GM12878 (cell line): ENCODE measurements around the gene RPS6KA2. TPM values are rescaled to one million over a fixed set of nuclear protein-coding genes. Genes with fewer than 3 reads are reported as not detected.

ENCODE experiments used
- ATAC-seq: fragments of 200-7000 bp; cut with Tn5 transposase; 3 replicates; pipeline ENCODE4 v1.9.1; 2020; ENCODE audit warnings: mild to moderate bottlenecking, moderate library complexity
- BruUV-seq: library from RNA; stranded (reverse); fragments of 400-500 nt; replicated peaks from 2 replicates; lab custom pipeline; 2021; lab: Mats Ljungman, UMichigan
- CTCF ChIA-PET: fragments of 300-600 bp; sonication (Branson Sonifier 250); formaldehyde crosslinking; extraction: SDS; loops from one replicate; lab custom pipeline; 2021; ENCODE audit warnings: inconsistent platforms; lab: Yijun Ruan, JAX
- POLR2A ChIA-PET: fragments of 350-600 bp; formaldehyde crosslinking; extraction: SDS; loops from one replicate; lab custom pipeline; 2021; ENCODE audit warnings: inconsistent platforms; lab: Charles Lee
- RAD21 ChIA-PET: fragments of 300-600 bp; sonication (Branson Sonifier 250); formaldehyde crosslinking; loops from one replicate; lab custom pipeline; 2023; ENCODE audit warnings: antibody characterized with exemption; ENCODE audit not compliant: unreplicated experiment; lab: Charles Lee
- SMC1A ChIA-PET: fragments of 300-600 bp; sonication (Branson Sonifier 250); formaldehyde crosslinking; loops from one replicate; lab custom pipeline; 2023; ENCODE audit not compliant: unreplicated experiment, uncharacterized antibody; lab: Charles Lee
- DNase-seq: peaks from one replicate; pipeline ENCODE4 v3.0.0-alpha.2; 2011; ENCODE audit warnings: low read depth, low spot score
- FAIRE-seq: peaks from 3 replicates; lab custom pipeline; 2011; peaks lifted over from hg19 to GRCh38; lab: Jason Lieb, UNC
- H2AFZ ChIP-seq: 2 replicates; pipeline ENCODE4 v1.6.0; 2011; ENCODE audit warnings: low read depth, low read length, control low read depth; ENCODE audit not compliant: control insufficient read depth
- H3K27ac ChIP-seq: 2 replicates; pipeline ENCODE4 v1.5.1; 2011; ENCODE audit warnings: control low read depth; ENCODE audit not compliant: control insufficient read depth, insufficient read depth
- H3K27me3 ChIP-seq, 2 experiments: replicated peaks in 1 of 2; 2 replicates each; pipeline versions ENCODE4 v1.6.0 to v1.6.1; 2011; ENCODE audit warnings: low read length in 1 of 2; ENCODE audit not compliant: control insufficient read depth in 2 of 2, insufficient read depth in 2 of 2
- H3K36me3 ChIP-seq, 2 experiments: 2 replicates each; pipeline ENCODE4 v1.5.1; 2011; ENCODE audit warnings: low read length in 1 of 2; ENCODE audit not compliant: control insufficient read depth in 2 of 2, insufficient read depth in 2 of 2
- H3K4me1 ChIP-seq: 2 replicates; pipeline ENCODE4 v1.6.1; 2011; ENCODE audit warnings: mild to moderate bottlenecking, low read length, moderate library complexity, mixed read lengths; ENCODE audit not compliant: control insufficient read depth, insufficient read depth
- H3K4me2 ChIP-seq: 2 replicates; pipeline ENCODE4 v1.6.0; 2011; ENCODE audit warnings: control low read depth; ENCODE audit not compliant: control insufficient read depth, insufficient read depth
- H3K4me3 ChIP-seq: fragments of 200-600 bp; sonication (generic); 2 replicates; pipeline ENCODE4 v1.5.1; 2016
- H3K79me2 ChIP-seq: 2 replicates; pipeline ENCODE4 v1.6.0; 2011; ENCODE audit warnings: low read length; ENCODE audit not compliant: control insufficient read depth, insufficient read depth
- H3K9ac ChIP-seq: 2 replicates; pipeline ENCODE4 v1.8.0; 2011; ENCODE audit warnings: low read length, control low read depth, mixed read lengths; ENCODE audit not compliant: control insufficient read depth, insufficient read depth
- H3K9me3 ChIP-seq: replicated peaks from 3 replicates; pipeline ENCODE4 v1.5.1; 2011; ENCODE audit warnings: mild to moderate bottlenecking, low read length; ENCODE audit not compliant: control insufficient read depth, insufficient read depth
- H4K20me1 ChIP-seq: 2 replicates; pipeline ENCODE4 v1.6.0; 2011; ENCODE audit not compliant: control insufficient read depth, insufficient read depth
- ASH2L ChIP-seq: fragments of 300-600, 200-600 bp; sonication (generic); IDR thresholded peaks from 2 replicates; pipeline ENCODE4 v1.6.1; 2017; ENCODE audit warnings: low read depth, mild to moderate bottlenecking, borderline replicate concordance
- BHLHE40 ChIP-seq, 2 experiments: fragments of 450-650 bp in 1 of 2; IDR thresholded peaks; 2 replicates each; pipeline ENCODE4 v1.6.1; 2011 to 2017; ENCODE audit warnings: low read depth in 2 of 2, borderline replicate concordance in 1 of 2, improper control_type of control experiment in 1 of 2, low read length in 1 of 2, mild to moderate bottlenecking in 1 of 2
- E2F4 ChIP-seq: IDR thresholded peaks from 2 replicates; pipeline ENCODE4 v1.6.1; 2012; ENCODE audit warnings: low read depth, low read length, improper control_type of control experiment
- EED ChIP-seq: sonication (generic); IDR thresholded peaks from 2 replicates; pipeline ENCODE4 v1.6.1; 2016; ENCODE audit warnings: antibody characterized with exemption, low read depth
- GATAD2B ChIP-seq: fragments of 450-650 bp; conservative IDR thresholded peaks from 2 replicates; pipeline ENCODE4 v1.6.1; 2017; ENCODE audit warnings: low read depth, mild to moderate bottlenecking, moderate library complexity
- MYC ChIP-seq: IDR thresholded peaks from 2 replicates; pipeline ENCODE4 v1.6.1; 2011; ENCODE audit warnings: mild to moderate bottlenecking, low read length, moderate library complexity, inconsistent platforms; ENCODE audit not compliant: insufficient read depth, insufficient replicate concordance, insufficient read length, severe bottlenecking
- NKRF ChIP-seq: fragments of 450-650 bp; conservative IDR thresholded peaks from 2 replicates; pipeline ENCODE4 v1.6.1; 2017; ENCODE audit warnings: mild to moderate bottlenecking, moderate library complexity
- NR2C1 ChIP-seq: fragments of 450-650 bp; IDR thresholded peaks from 2 replicates; pipeline ENCODE4 v1.6.1; 2017; ENCODE audit warnings: antibody characterized with exemption, mild to moderate bottlenecking, moderate library complexity
- PML ChIP-seq: IDR thresholded peaks from 2 replicates; pipeline ENCODE4 v1.6.1; 2012; ENCODE audit warnings: low read length, inconsistent platforms
- POLR2AphosphoS2 ChIP-seq: IDR thresholded peaks from 2 replicates; pipeline ENCODE4 v1.6.1; 2011; ENCODE audit warnings: low read depth, mild to moderate bottlenecking, low read length, improper control_type of control experiment, moderate library complexity
- SIN3A ChIP-seq: IDR thresholded peaks from 2 replicates; pipeline ENCODE4 v1.6.1; 2012; ENCODE audit warnings: low read depth, low read length, improper control_type of control experiment
- SREBF1 ChIP-seq: IDR thresholded peaks from 2 replicates; pipeline ENCODE4 v1.6.1; 2012; ENCODE audit warnings: mild to moderate bottlenecking, low read length
- SREBF2 ChIP-seq: IDR thresholded peaks from 2 replicates; pipeline ENCODE4 v1.6.1; 2012; ENCODE audit warnings: mild to moderate bottlenecking, low read length
- WGBS: methylation state at CpG from one replicate; pipeline ENCODE4 v1.1.6; 2016; ENCODE audit warnings: low lambda C conversion rate; ENCODE audit not compliant: insufficient replicate concordance, insufficient coverage; ENCODE audit errors: missing lambda C conversion rate; 5-methylcytosine and 5-hydroxymethylcytosine counted together
- in situ Hi-C: fragments of 300-500 bp; cut with MboI; formaldehyde crosslinking; loops from 9 replicates; pipeline ENCODE4 v1.14.3; 2018; ENCODE audit warnings: mixed read lengths
- intact Hi-C: fragments of 100-400 bp; cut with micrococcal nuclease; formaldehyde crosslinking; loops from one replicate; pipeline ENCODE4 v1.14.2; 2022; ENCODE audit not compliant: unreplicated experiment
- polyA plus RNA-seq, 11 experiments: library from polyadenylated mRNA; depleted of rRNA in 4 of 11; unstranded in 6 of 11; stranded (reverse) in 5 of 11; fragments of >200 nt; fragmentation: Nextera tagmentation in 4 of 11; fragmentation: Illumina TruSeq in 1 of 11; extraction: Ambion mirVana in 4 of 11; extraction: Trizol in 1 of 11; gene quantifications; 1 replicate in 1 of 11; 2 replicates in 10 of 11; pipeline versions ENCODE4 v1.2.1 to v1.2.3, GENCODE V29; 2011 to 2016; ENCODE audit warnings: inconsistent platforms in 2 of 11, missing spikeins in 2 of 11, low read depth in 1 of 11
- total RNA-seq, 4 experiments: library from RNA; depleted of rRNA in 3 of 4; stranded (reverse); fragments of >200 nt in 3 of 4; fragmentation: Illumina TruSeq in 1 of 4; extraction: Trizol in 1 of 4; gene quantifications; 2 replicates each; pipeline versions ENCODE4 v1.2.1 to v1.2.3, GENCODE V29; 2013 to 2021

RPS6KA2 gene
- total and polyA plus RNA-seq, 10 of the 15 experiments (the other 5 are each of a cell fraction or from before 2014, with no cell fraction given): 0.02 to 1.0 (median 0.22) TPM; not detected in 1

GRCh38 chr6:166496460-166496859, 130.6 kb downstream of the RPS6KA2 start:
- H3K36me3 ChIP-seq: no peaks in the 10 kb centered on the region
- TF ChIP-seq NKRF (no peak), SREBF1 (no peak), POLR2AphosphoS2 (no peak), BHLHE40 (IDR thresholded peaks at IDR 0.05; ENCODE audit: borderline replicate concordance in 1 of 2, low read depth in 2 of 2, low read length in 1 of 2) (no peak), EED (no peak), ASH2L (no peak), SREBF2 (no peak), E2F4 (no peak), GATAD2B (no peak), NR2C1 (no peak), SIN3A (no peak), MYC (no peak), PML (no peak)
- ChIA-PET RAD21 (no interaction called here), POLR2A (no interaction called here), SMC1A (no interaction called here), CTCF (no interaction called here)
- H3K9ac ChIP-seq: no peak overlapping the region
- ATAC-seq: no peak
- in situ Hi-C loops (no loop called here), intact Hi-C loops (no loop called here)
- no peak overlapping the region for H3K4me3 ChIP-seq
- H3K27ac ChIP-seq: no peak overlapping the region
- no peaks in the 10 kb centered on the region for H3K27me3 ChIP-seq
- H2AFZ ChIP-seq: no peak overlapping the region
- 66% methylated on average over 2 of the region's 2 CpGs for WGBS
- H3K4me2 ChIP-seq: no peak overlapping the region
- FAIRE-seq: no peak
- H3K79me2 ChIP-seq: no peaks in the 10 kb centered on the region
- H4K20me1 ChIP-seq: no peaks in the 10 kb centered on the region
- H3K4me1 ChIP-seq: peaks cover 17% of the 10 kb centered on the region
- H3K9me3 ChIP-seq: peaks cover 21% of the 10 kb centered on the region
- no peak for DNase-seq
- BruUV-seq: no TSS peak
